Urinary bladder (tissue), 4 donors: ENCODE results near the gene ZSCAN18. TPM values are rescaled to one million over a fixed set of nuclear protein-coding genes. Genes with fewer than 3 reads are reported as not detected.
A peak's percentile ranks its signal among the peaks of the same experiment; 100 is the strongest.

Source experiments
- DNase-seq: peaks from one replicate; pipeline ENCODE4 v3.0.0-alpha.2; 2015; ENCODE audit errors: extremely low spot score
- H3K27ac ChIP-seq: one replicate; pipeline ENCODE4 v1.5.1; 2013; ENCODE audit warnings: low read depth, mild to moderate bottlenecking, moderate library complexity
- H3K36me3 ChIP-seq: one replicate; pipeline ENCODE4 v1.6.1; 2013; ENCODE audit warnings: mild to moderate bottlenecking, moderate library complexity; ENCODE audit not compliant: insufficient read depth
- H3K4me1 ChIP-seq: one replicate; pipeline ENCODE4 v1.6.1; 2013; ENCODE audit warnings: mild to moderate bottlenecking, moderate library complexity; ENCODE audit not compliant: insufficient read depth
- H3K4me3 ChIP-seq: one replicate; pipeline ENCODE4 v1.5.1; 2013; ENCODE audit warnings: low read depth, low read length
- WGBS: extraction: QIAGEN DNeasy Blood & Tissue Kit; methylation state at CpG from one replicate; pipeline ENCODE4 v1.1.7; 2013; 5-methylcytosine and 5-hydroxymethylcytosine counted together
- polyA plus RNA-seq: library from polyadenylated mRNA; stranded (reverse); fragments of 200-250 nt; gene quantifications from one replicate; pipeline ENCODE4 v1.2.3, GENCODE V29; 2013
- total RNA-seq: library from RNA; depleted of rRNA; stranded (reverse); fragments of >200 nt; gene quantifications from one replicate; pipeline ENCODE4 v1.2.3, GENCODE V29; 2014
- donor health status: healthy with polysubstance abuse.
- donor health status: healthy.

The ZSCAN18 gene
- total and polyA plus RNA-seq, 2 donors: 73.1 to 98.2 TPM

DNA sequence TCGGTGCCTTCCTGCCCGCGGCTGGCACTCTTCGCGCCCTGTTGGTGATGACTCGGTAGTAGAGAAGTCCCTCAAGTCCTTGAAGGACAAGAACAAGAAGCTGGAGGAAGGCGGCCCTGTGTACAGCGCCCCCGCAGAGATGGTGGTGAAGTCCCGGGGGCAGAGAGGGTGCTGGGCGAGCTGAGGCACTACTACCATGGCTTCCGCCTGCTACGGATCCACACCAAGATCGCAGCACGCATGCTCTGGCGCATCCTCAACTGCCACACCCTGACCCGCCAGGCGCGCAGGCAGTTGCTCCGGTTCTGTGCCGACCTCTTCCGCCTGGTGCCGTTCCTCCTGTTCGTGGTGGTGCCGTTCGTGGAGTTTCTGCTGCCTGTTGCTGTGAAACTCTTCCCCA is 53.1 kb downstream of the ZSCAN18 start:
- H3K27ac ChIP-seq: no peak overlapping the region
- no peak overlapping the region for H3K4me3 ChIP-seq
- DNase-seq: no peak
- WGBS: 96% methylated on average over 26 of the region's 26 CpGs
- no peaks in the 10 kb centered on the region for H3K36me3 ChIP-seq
- H3K4me1 ChIP-seq: no peaks in the 10 kb centered on the region

DNA sequence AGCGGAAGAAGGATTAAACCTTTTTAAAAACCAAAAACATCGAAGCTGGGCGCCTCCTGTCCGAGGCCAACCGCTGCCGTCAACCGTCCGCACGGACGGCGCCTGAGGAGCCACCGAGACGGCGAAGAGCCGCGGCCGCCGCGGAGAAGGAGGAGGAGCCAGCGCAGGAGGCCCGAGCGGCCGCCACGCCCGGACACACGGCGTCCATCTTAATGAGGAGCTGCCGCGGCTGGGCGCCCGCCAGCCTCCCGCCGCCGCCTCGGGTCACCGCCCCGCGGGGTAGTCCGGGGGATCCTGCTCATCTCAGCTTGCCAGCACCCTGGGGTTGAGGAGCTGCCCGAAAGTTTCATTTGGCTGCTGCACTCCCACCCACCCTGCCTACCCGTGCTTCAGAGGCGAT is 53.6 kb downstream of the ZSCAN18 start:
- Histone ChIP-seq H3K4me1 (no peaks in the 10 kb centered on the region), H3K27ac (no peak overlapping the region), H3K4me3 (no peak overlapping the region), H3K36me3 (no peaks in the 10 kb centered on the region)
- WGBS: 77% methylated on average over 42 of the region's 42 CpGs
- no peak for DNase-seq

DNA sequence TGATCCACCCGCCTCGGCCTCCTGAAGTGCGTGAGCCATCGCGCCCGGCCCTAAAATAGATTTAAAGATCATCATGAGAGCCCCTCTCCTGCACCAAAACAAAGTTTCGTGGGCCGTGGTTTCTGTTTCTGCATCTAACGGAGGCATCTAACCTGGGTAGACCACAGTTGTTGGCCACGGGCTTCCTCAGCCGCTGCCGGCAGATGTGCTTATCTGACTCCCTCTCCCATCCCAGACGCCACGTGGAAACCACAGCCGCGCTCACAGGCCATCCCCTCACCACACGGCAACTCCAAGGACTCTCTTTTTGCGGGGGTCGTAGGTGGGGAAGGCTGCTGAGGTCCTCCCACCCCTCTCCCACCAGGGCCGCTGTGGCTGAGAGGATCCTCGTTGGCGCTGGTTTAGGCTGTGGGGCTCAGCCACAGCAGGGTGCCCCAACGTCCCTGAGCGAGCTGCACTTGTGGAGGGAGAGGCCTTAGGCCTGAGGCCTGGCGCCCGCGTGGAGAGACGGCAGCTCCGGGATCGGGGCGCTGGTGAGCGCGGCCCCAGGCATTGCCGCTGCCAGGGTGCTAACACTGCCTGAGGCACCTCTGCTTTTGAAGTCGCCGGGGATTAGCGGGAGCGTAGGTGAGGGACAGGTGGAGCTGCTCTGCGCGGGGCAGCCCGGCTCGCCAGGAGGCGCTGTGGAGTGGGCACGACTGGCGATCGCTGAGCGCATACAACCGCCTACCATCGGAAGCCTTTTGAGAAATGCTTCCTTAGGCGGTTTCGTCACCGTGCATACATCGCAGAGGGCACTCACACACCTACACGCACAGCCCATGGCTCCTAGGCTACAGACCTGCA is 55.3 kb downstream of the ZSCAN18 start:
- WGBS: 50% methylated on average over 54 of the region's 54 CpGs
- Histone ChIP-seq H3K36me3 (no peaks in the 10 kb centered on the region), H3K4me3 (no peak overlapping the region), H3K27ac (no peak overlapping the region), H3K4me1 (no peaks in the 10 kb centered on the region)
- no peak for DNase-seq

DNA sequence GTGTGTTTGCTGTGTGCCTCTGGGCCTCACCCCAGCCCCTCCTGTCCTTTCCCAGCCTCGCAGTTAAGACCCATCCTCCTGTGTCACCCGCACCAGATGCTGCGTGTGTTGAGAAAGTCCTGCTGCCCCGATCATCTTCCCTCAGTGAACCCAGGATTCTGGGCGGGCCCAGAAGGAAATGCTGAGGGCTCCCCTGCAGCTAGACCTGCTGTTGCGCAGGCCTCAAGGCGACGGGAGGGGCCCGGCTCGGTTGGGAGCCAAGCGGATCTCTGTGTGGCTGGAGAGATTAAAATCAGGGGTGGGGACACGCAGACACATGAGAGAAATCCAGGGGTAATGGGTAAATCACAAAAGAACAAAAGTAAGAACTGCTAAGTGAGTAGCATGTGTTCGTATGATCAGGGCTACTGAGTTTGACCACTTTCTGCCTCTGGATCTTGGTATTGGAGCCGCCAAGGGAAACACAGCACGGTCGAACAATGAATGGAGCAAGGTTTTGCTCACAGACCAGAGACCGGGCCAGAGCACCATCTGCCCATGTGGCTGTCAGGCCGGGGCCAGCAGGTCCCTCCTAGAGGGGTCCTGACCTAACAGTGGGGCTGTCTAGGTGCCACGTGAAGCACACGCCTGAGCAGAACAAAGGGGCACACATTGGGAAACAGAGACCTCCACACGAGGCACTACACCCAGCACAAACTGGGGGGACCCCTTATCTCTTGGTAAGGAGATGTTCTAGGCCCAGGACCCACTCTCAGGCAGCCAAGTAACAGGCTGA is 57.1 kb downstream of the ZSCAN18 start:
- Histone ChIP-seq H3K27ac (no peak overlapping the region), H3K4me1 (no peaks in the 10 kb centered on the region), H3K4me3 (no peak overlapping the region), H3K36me3 (no peaks in the 10 kb centered on the region)
- no peak for DNase-seq
- 78% methylated on average over 21 of the region's 21 CpGs for WGBS

DNA sequence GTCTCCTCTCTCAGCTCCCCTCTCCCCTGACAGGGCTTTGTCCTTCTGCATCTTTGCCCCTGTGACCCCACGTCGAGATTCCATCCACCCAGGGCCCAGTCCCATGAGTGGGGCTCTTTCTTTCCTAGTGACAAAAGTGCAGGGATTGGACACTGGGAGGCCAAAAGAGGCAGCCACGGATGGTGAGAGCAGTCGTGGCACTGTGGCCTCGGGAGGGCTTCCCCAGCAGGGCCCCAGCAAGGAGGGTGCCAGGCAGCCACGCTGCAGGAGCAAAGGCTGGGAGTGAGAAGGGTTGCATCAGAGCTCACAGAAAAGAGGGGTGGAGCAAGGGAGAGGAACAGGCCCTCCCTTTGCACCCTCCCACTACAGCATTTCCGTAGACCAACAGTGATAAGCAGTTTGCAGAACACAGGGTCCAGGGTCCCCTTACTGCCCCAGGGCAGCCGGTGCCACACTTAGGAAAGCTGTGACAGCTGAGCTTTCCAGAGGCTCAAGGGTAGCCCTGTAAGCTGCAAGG is 59.3 kb downstream of the ZSCAN18 start:
- no peak for DNase-seq
- WGBS: 18% methylated on average over 8 of the region's 8 CpGs
- Histone ChIP-seq H3K36me3 (no peaks in the 10 kb centered on the region), H3K4me3 (no peak overlapping the region), H3K27ac (no peak overlapping the region), H3K4me1 (no peaks in the 10 kb centered on the region)

DNA sequence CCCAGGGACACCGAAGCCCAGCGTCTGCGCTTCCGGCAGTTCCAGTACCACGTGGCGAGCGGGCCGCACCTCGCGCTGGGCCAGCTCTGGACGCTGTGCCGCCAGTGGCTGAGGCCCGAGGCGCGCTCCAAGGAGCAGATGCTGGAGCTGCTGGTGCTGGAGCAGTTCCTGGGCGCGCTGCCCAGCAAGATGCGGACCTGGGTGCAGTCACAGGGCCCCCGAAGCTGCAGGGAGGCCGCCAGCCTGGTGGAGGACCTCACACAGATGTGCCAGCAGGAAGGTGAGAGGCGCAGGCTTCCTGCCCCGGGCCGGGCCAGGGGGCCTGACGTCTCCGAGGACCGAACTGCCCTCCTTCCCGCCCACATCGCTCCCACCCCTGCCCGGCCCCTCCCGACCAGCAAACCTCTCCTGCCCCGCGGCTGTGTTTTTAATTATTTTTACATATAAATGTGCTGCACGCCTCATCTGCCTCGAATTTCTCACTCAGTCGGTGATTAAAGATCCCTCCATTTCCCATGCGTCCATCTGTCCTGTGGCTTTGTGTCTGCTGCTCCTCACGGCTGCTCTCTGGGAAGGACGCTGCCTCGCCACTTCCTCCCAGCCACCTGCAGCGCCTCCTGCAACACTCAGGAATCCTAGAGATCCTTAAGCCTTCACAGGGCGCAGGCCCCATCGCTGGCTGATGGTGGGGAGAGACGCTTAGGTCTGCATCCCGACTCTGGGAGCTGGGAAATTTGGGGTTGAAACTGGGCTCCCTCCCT is 59.9 kb downstream of the ZSCAN18 start:
- Histone ChIP-seq H3K36me3 (no peaks in the 10 kb centered on the region), H3K4me3 (no peak overlapping the region), H3K27ac (no peak overlapping the region), H3K4me1 (no peaks in the 10 kb centered on the region)
- DNase-seq: no peak
- WGBS: 23% methylated on average over 44 of the region's 44 CpGs

DNA sequence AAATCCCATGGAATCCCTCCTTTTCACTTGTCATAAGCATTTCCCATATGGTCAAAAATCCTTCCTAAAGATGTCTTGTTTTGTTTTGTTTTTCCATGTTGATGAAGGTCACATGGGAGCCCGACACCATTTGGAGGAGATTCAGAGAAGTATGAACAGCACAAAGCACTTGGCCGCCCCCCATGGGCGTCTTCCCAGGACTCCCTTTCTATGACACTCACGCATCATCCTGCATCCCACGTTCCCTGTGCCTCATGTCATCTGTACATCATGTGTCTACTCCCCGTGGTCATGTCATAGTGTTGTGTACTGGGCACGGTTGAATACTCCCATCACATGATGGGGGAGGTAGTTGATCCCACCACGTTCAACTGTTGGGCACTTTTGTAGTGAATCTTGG is 62.2 kb downstream of the ZSCAN18 start:
- H3K4me3 ChIP-seq: no peak overlapping the region
- H3K27ac ChIP-seq: no peak overlapping the region
- H3K4me1 ChIP-seq: no peaks in the 10 kb centered on the region
- no peaks in the 10 kb centered on the region for H3K36me3 ChIP-seq
- 65% methylated on average over 8 of the region's 8 CpGs for WGBS
- DNase-seq: no peak

DNA sequence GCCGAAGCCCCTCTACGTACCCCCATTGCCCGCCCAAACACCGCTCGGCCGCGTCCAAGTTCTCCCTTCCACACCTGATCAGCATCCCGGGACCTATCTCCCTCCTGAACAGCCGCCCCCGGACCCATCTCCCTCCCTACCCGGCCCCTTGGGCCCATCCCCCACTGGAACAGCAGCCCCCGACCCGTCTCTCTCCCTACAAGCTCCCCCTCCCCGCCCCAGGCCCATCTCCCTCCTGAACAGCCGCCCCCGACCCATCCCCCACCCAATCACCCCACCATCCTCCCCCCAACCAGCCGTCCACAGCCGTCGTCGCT is 63.6 kb downstream of the ZSCAN18 start:
- WGBS: 3% methylated on average over 20 of the region's 20 CpGs
- Histone ChIP-seq H3K4me1 (no peaks in the 10 kb centered on the region), H3K36me3 (no peaks in the 10 kb centered on the region), H3K27ac (no peak overlapping the region), H3K4me3 (peak overlapping the region; percentile 42)
- no peak for DNase-seq

Other genes starting within 250 kb of the ZSCAN18 start
- gene ZNF587, start 248.4 kb downstream of the ZSCAN18 start, total RNA-seq: 45.4 TPM
- gene ZNF587, start 248.4 kb downstream of the ZSCAN18 start, polyA plus RNA-seq: 7.5 TPM
- gene ZNF814, start 209.2 kb downstream of the ZSCAN18 start, total RNA-seq: 19.2 TPM
- 8.3 TPM for gene ZNF814, start 209.2 kb downstream of the ZSCAN18 start, polyA plus RNA-seq
- gene ZNF417, start 181.6 kb downstream of the ZSCAN18 start, total RNA-seq: 35.6 TPM
- 5.1 TPM for gene ZNF417, start 181.6 kb downstream of the ZSCAN18 start, polyA plus RNA-seq
- gene ZNF418, start 162.8 kb downstream of the ZSCAN18 start, total RNA-seq: 18.7 TPM
- gene ZNF418, start 162.8 kb downstream of the ZSCAN18 start, polyA plus RNA-seq: 4.5 TPM
- 12.0 TPM for gene ZNF256, start 150.5 kb downstream of the ZSCAN18 start, total RNA-seq
- gene ZNF256, start 150.5 kb downstream of the ZSCAN18 start, polyA plus RNA-seq: 5.9 TPM
- gene C19orf18, start 123.7 kb downstream of the ZSCAN18 start, total RNA-seq: 1.0 TPM
- 0.67 TPM for gene C19orf18, start 123.7 kb downstream of the ZSCAN18 start, polyA plus RNA-seq
- 35.4 TPM for gene ZNF606, start 95.4 kb downstream of the ZSCAN18 start, total RNA-seq
- gene ZNF606, start 95.4 kb downstream of the ZSCAN18 start, polyA plus RNA-seq: 11.2 TPM
- not detected for gene ZSCAN1, start 64.2 kb downstream of the ZSCAN18 start, total RNA-seq
- 0.44 TPM for gene ZSCAN1, start 64.2 kb downstream of the ZSCAN18 start, polyA plus RNA-seq
- 12.6 TPM for gene ZNF135, start 38.9 kb downstream of the ZSCAN18 start, total RNA-seq
- 9.0 TPM for gene ZNF135, start 38.9 kb downstream of the ZSCAN18 start, polyA plus RNA-seq
- gene ZNF329, start 52.6 kb upstream of the ZSCAN18 start, total RNA-seq: 19.6 TPM
- gene ZNF329, start 52.6 kb upstream of the ZSCAN18 start, polyA plus RNA-seq: 9.4 TPM
- 18.9 TPM for gene ZNF274, start 84.8 kb upstream of the ZSCAN18 start, total RNA-seq
- 32.1 TPM for gene ZNF274, start 84.8 kb upstream of the ZSCAN18 start, polyA plus RNA-seq
- 51.4 TPM for gene ZNF544, start 130.7 kb upstream of the ZSCAN18 start, total RNA-seq
- 23.6 TPM for gene ZNF544, start 130.7 kb upstream of the ZSCAN18 start, polyA plus RNA-seq
- gene ZNF8, start 180.7 kb upstream of the ZSCAN18 start, total RNA-seq: 7.8 TPM
- gene ZNF8, start 180.7 kb upstream of the ZSCAN18 start, polyA plus RNA-seq: 1.8 TPM
- 30.1 TPM for gene ERVK3-1, start 207.1 kb upstream of the ZSCAN18 start, total RNA-seq
- gene ERVK3-1, start 207.1 kb upstream of the ZSCAN18 start, polyA plus RNA-seq: 33.9 TPM
- gene ZSCAN22, start 228.8 kb upstream of the ZSCAN18 start, total RNA-seq: 2.9 TPM
- 1.6 TPM for gene ZSCAN22, start 228.8 kb upstream of the ZSCAN18 start, polyA plus RNA-seq